OCI-LY3 (cell line): ENCODE measurements around the gene PTGER4.
"Not testable (repeated sequence)": the region's sequence is repeated elsewhere in the genome, so short reads cannot be mapped to it uniquely, and the experiment has no call there.

Experiments used
- H2AFZ ChIP-seq: fragments of 200-600, 300-600 bp; shearing (Covaris generic); 2 replicates; pipeline ENCODE4 v1.6.0; 2014; ENCODE audit warnings: antibody characterized with exemption, low read depth, low read length
- H3K27ac ChIP-seq: fragments of 200-600, 300-600 bp; sonication (generic); 2 replicates; pipeline ENCODE4 v1.5.1; 2014; ENCODE audit warnings: mild to moderate bottlenecking, low read length, moderate library complexity, mixed read lengths
- H3K27me3 ChIP-seq: fragments of 200-600, 300-600 bp; sonication (generic); 2 replicates; pipeline ENCODE4 v1.6.1; 2014; ENCODE audit warnings: low read depth, low read length, mixed read lengths
- H3K36me3 ChIP-seq: fragments of 200-600, 300-600 bp; sonication (generic); replicated peaks from 2 replicates; pipeline ENCODE3; 2014; ENCODE audit warnings: low read depth, low read length, mixed read lengths
- H3K4me1 ChIP-seq: fragments of 300-600, 200-600 bp; sonication (generic); 2 replicates; pipeline ENCODE4 v1.6.1; 2014; ENCODE audit warnings: low read length, mixed read lengths
- H3K4me2 ChIP-seq: fragments of 200-600, 300-600 bp; sonication (generic); 2 replicates; pipeline ENCODE4 v1.6.1; 2014; ENCODE audit warnings: low read length, mixed read lengths
- H3K4me3 ChIP-seq: fragments of 300-600, 200-600 bp; sonication (generic); 2 replicates; pipeline ENCODE4 v1.5.1; 2014; ENCODE audit warnings: antibody characterized with exemption, mild to moderate bottlenecking, low read length, moderate library complexity
- H3K79me2 ChIP-seq: fragments of 300-600, 200-600 bp; shearing (Covaris generic); 2 replicates; pipeline ENCODE4 v1.6.1; 2014; ENCODE audit warnings: mild to moderate bottlenecking, low read length, mixed read lengths
- H3K9ac ChIP-seq: fragments of 300-600, 200-600 bp; shearing (Covaris generic); 2 replicates; pipeline ENCODE4 v1.6.0; 2014; ENCODE audit warnings: mild to moderate bottlenecking, low read length, moderate library complexity
- H3K9me3 ChIP-seq: fragments of 200-600, 300-600 bp; shearing (Covaris generic); 2 replicates; pipeline ENCODE4 v1.6.1; 2014; ENCODE audit warnings: low read length, mixed read lengths; ENCODE audit not compliant: insufficient read depth
- H4K20me1 ChIP-seq: fragments of 200-600, 300-600 bp; sonication (generic); 2 replicates; pipeline ENCODE4 v1.6.1; 2016; ENCODE audit warnings: low read length, mixed read lengths; ENCODE audit not compliant: insufficient read depth
- EZH2phosphoT487 ChIP-seq: fragments of 200-600 bp; shearing (Covaris generic); IDR thresholded peaks from 2 replicates; pipeline ENCODE4 v1.6.1; 2018; ENCODE audit warnings: antibody characterized with exemption, mixed run types, low read depth
- TF ChIP-seq, protein P1 (sequence below): fragments of 200-600, 300-600 bp; sonication (generic); IDR thresholded peaks from 2 replicates; pipeline ENCODE4 v1.5.1; 2014; ENCODE audit warnings: antibody characterized with exemption, low read length, low read depth

Gene PTGER4

DNA sequence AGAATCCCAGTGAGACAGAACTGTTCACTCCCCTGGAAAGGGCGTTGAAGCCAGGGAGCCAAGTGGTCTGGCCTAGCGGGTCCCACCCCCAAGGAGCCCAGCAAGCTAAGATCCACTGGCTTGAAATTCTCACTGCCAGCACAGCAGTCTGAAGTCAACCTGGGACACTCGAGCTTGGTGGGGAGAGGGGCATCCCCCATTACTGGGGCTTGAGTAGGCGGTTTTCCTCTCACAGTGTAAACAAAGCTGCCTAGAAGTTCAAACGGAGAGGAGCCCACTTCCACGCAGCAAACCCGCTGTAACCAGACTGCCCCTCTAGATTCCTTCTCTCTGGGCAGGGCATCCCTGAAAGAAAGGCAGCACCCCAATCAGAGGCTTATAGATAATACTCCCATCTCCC lies 45.1 kb upstream of the PTGER4 start:
- no peaks in the 10 kb centered on the region for H3K27me3 ChIP-seq
- no peaks in the 10 kb centered on the region for H4K20me1 ChIP-seq
- H3K4me2 ChIP-seq = no peak overlapping the region
- no peaks in the 10 kb centered on the region for H3K36me3 ChIP-seq
- peaks cover 7% of the 10 kb centered on the region for H3K4me1 ChIP-seq
- no peak overlapping the region for H3K27ac ChIP-seq
- H3K79me2 ChIP-seq = no peaks in the 10 kb centered on the region
- H3K4me3 ChIP-seq = no peak overlapping the region
- no peak overlapping the region for H3K9ac ChIP-seq
- H2AFZ ChIP-seq = no peak overlapping the region
- no peak for TF ChIP-seq EZH2phosphoT487
- TF ChIP-seq, protein P1, sequence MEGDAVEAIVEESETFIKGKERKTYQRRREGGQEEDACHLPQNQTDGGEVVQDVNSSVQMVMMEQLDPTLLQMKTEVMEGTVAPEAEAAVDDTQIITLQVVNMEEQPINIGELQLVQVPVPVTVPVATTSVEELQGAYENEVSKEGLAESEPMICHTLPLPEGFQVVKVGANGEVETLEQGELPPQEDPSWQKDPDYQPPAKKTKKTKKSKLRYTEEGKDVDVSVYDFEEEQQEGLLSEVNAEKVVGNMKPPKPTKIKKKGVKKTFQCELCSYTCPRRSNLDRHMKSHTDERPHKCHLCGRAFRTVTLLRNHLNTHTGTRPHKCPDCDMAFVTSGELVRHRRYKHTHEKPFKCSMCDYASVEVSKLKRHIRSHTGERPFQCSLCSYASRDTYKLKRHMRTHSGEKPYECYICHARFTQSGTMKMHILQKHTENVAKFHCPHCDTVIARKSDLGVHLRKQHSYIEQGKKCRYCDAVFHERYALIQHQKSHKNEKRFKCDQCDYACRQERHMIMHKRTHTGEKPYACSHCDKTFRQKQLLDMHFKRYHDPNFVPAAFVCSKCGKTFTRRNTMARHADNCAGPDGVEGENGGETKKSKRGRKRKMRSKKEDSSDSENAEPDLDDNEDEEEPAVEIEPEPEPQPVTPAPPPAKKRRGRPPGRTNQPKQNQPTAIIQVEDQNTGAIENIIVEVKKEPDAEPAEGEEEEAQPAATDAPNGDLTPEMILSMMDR = no peak
- no peaks in the 10 kb centered on the region for H3K9me3 ChIP-seq

DNA sequence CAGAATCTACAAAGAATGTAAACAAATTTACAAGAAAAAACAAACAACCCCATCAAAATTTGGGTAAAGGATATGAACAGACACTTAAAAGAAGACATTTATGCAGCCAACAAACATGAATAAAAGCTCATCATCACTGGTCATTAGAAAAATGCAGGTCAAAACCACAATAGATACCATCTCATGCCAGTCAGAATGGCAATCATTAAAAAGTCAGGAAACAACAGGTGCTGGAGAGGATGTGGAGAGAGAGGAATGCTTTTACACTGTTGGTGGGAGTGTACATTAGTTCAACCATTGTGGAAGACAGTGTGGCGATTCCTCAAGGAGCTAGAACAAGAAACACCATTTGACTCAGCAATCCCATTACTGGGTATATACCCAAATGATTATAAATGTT lies 40.2 kb upstream of the PTGER4 start:
- not testable (repeated sequence) for H2AFZ ChIP-seq, H3K36me3 ChIP-seq, H3K4me3 ChIP-seq, H3K9me3 ChIP-seq, H4K20me1 ChIP-seq, H3K4me1 ChIP-seq, H3K4me2 ChIP-seq, H3K9ac ChIP-seq, H3K27me3 ChIP-seq, H3K27ac ChIP-seq, H3K79me2 ChIP-seq

DNA sequence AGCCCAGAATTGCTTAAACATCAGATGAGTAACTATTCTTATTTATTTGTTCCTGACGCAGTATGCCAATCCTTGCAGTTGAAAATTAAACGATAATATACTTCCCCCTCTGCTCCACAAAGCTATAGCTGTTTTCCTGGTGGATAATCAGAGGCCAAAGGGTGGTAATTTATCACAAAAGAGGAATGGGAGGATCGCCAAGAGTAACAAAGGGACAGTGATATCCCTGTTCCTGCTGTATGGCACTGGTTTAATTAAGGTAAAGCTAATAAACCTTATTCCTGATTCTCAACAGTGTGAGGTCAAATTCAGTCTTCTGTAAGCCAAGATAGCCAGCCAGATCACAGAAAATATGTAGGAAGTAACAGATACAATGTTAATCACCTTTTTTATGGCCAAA lies 33.4 kb upstream of the PTGER4 start:
- Histone ChIP-seq H3K4me3 (no peak overlapping the region), H2AFZ (no peak overlapping the region), H3K36me3 (no peaks in the 10 kb centered on the region), H3K9ac (no peak overlapping the region), H3K27me3 (no peaks in the 10 kb centered on the region), H3K9me3 (no peaks in the 10 kb centered on the region), H3K4me2 (no peak overlapping the region), H3K27ac (no peak overlapping the region), H3K79me2 (no peaks in the 10 kb centered on the region), H3K4me1 (peaks cover 10% of the 10 kb centered on the region), H4K20me1 (no peaks in the 10 kb centered on the region)
- no peak for TF ChIP-seq EZH2phosphoT487
- TF ChIP-seq, protein P1 = no peak

DNA sequence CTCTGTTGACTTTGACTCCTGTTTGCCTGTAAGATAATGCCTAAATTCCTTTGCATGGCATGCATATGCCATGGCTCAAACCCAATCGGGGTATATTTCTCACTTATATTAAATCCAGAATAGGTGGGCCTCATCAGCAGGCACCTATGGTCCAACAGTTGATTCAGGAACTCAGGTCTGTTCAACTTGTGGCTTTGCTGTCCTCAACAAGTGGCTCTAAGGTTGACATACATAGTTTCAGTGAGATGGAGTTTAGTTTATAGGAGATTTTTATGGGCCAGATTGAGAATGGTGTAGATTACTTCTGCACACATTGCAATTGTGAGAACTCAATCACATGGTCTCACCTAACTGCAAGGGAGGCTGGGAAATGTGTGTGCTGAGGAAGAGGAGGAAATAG lies 31.6 kb upstream of the PTGER4 start:
- H2AFZ ChIP-seq = no peak overlapping the region
- TF ChIP-seq, protein P1 = no peak
- TF ChIP-seq EZH2phosphoT487 = no peak

DNA sequence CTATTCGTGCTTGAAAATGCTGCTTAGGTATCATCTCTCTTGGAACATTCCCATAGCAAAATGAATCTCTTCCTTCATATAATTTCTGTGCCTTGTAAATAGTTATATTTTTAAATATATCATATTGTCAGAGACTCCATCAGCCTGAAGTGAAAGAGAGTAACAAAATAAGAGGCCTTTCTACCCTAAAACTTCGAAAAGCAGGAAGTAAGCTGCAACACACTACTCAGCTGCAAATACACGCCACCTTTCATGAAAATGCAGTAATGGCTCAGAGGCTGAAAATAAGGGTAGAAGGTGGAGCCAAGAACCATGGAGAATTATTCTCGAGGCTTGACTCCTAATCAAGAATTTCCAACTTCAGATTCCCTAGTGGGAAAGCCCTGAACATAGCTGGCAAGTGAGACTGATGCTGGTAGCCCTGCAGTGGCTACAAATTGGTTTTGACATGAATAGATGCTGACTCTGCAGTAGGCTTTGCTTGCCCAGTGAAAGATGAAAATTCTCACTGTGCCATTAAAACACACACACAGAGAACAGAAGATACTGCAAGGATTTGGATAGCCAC lies 30.2 kb upstream of the PTGER4 start:
- Histone ChIP-seq H3K9ac (peak overlapping the region; percentile 13; the same call in 1 of the 2 replicates), H3K27me3 (no peaks in the 10 kb centered on the region), H2AFZ (peak overlapping the region; percentile 90), H3K9me3 (no peaks in the 10 kb centered on the region), H4K20me1 (no peaks in the 10 kb centered on the region), H3K4me2 (peak overlapping the region; percentile 50), H3K79me2 (no peaks in the 10 kb centered on the region), H3K27ac (no peak overlapping the region), H3K36me3 (no peaks in the 10 kb centered on the region), H3K4me1 (peaks cover 20% of the 10 kb centered on the region), H3K4me3 (no peak overlapping the region)
- TF ChIP-seq, protein P1 = no peak
- no peak for TF ChIP-seq EZH2phosphoT487

More for the DNA sequence above, 31.6 kb upstream of the PTGER4 start:
- no peaks in the 10 kb centered on the region for H3K27me3 ChIP-seq
- H4K20me1 ChIP-seq = no peaks in the 10 kb centered on the region
- no peak overlapping the region for H3K27ac ChIP-seq
- H3K9ac ChIP-seq = no peak overlapping the region
- no peak overlapping the region for H3K4me2 ChIP-seq
- no peaks in the 10 kb centered on the region for H3K36me3 ChIP-seq
- peaks cover 14% of the 10 kb centered on the region for H3K4me1 ChIP-seq
- no peaks in the 10 kb centered on the region for H3K9me3 ChIP-seq
- no peak overlapping the region for H3K4me3 ChIP-seq
- H3K79me2 ChIP-seq = no peaks in the 10 kb centered on the region
